ENCODE results near the gene MOXD1.

- TF ChIP-seq CTCF (conservative IDR thresholded peaks at IDR 0.05): no peak
- no peak for TF ChIP-seq EZH2 (IDR thresholded peaks at IDR 0.05; ENCODE audit: low read depth)
Measured at GRCh38 chr6:132380358-132381029, 20.8 kb downstream of the MOXD1 start.
